Fibroblast of skin of back (primary cell): ENCODE data around the gene KLHDC10.
"Not testable (repeated sequence)": the region's sequence is repeated elsewhere in the genome, so short reads cannot be mapped to it uniquely, and the experiment has no call there.

Source experiments
- DNase-seq: peaks from one replicate; pipeline ENCODE4 v3.0.0-alpha.2; 2013

The KLHDC10 gene

DNA sequence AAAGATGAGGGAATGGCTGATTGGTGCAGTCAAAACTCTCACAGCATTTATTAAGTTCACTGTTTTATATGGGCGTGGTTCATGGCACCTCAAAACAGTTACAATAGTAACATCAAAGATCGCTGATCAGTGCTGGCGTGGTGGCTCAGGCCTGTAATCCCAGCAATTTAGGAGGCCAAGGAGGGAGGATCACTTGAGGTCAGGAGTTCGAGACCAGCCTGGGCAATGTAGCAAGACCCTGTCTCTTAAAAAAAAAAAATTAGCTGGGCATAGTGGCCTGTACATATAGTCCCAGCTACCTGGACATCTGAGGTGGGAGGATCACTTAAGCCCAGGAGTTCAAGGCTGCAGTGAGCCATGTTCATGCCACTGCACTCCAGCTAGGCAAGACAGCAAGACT, 48.5 kb downstream of the KLHDC10 start:
- DNase-seq: no peak

DNA sequence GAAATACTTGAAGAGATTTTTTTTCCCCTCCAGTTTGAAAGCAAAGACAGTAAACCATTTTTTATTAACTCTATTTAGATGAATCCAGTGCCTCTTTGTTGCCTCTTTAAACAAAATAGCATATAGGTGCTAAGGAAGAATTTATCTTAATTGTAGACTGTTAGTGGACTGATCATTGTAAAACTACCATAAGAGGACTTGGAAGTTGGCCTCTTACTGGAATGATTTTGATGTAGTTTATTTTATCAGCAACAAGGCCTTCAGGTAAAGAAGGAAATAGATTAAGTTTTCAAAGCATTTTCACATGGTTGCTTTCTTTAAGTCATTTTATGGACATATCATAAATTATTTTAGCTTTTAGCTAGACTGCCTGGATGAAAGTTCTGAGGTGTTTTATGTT, 53.2 kb downstream of the KLHDC10 start:
- DNase-seq: no peak

DNA sequence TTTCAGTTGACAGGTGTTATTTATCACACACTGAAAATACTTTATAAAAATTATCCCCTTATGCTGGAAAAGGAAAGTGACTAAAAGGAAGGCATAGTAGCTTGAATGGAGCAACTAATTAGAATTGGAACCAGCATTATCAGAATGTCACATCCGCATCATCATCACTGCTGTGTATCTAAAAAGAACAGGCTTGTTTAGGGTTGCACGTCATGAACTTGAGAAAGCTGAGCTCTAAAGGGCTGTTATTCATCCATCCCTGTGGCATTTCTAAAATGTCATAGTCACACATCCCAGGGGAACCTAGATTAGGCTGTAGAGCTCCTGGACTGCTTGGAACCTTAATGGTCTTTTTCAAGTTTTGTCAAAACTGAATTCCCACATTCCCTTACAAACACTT, 54.4 kb downstream of the KLHDC10 start:
- DNase-seq: no peak

DNA sequence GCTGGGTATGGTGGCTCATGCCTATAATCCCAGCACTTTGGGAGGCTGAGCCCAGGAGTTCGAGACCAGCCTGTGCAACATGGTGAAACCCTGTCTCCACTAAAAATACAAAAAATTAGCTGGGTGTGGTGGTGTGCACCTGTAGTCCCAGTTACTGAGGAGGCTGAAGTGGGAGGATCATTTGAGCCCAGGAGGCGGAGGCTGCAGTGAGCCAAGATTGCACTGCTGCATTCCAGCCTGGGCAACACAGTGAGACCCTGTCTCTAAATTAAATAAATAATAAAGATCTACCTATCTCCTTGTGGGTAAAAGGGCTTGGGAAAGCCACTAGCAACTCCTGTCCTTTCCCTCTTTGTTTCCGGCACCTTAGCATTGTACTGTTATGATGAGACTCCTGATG, 56.5 kb downstream of the KLHDC10 start:
- not testable (repeated sequence) for DNase-seq

DNA sequence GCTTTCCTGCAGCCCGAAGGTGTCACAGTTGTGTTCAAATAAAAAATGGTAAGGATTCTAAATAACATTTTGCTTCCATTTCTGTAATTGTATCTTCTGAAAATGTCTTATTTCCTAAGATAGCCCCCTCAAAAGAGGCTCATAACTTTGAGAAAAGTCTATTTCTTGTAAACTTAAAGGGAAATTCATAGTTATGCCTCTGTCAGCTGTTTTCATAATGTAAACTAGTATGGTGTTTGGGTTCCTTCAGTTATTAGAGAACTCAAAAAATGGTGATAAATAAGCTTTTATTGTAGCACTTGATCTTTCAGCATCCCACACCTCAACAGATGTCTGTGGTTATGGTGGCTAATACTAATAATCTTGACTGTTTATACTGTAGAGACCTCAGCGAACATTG, 57.1 kb downstream of the KLHDC10 start:
- no peak for DNase-seq

DNA sequence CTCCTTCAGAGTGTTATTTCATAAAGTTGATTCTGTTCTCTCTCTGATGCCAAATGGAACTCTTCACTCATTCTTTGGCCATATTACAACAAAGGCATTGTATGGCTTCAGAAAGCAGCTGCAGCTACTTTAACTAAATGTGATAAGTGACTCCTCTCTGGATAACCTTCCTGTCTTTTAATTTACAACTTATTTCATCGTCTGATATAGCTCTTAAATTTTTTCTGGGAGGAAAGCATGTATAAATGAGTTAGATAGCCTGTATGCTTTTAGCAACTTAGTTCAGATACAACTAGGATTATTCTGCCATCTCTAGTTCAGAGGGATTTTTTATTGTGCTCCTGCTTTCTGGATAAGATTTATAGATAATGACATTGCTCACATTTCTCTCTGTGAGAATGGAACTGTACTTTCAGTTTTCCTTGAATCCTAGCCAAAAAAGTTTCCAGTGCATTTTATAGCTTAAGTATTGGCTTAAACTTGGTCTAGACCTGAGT, 57.5 kb downstream of the KLHDC10 start:
- DNase-seq: peak; percentile 25

DNA sequence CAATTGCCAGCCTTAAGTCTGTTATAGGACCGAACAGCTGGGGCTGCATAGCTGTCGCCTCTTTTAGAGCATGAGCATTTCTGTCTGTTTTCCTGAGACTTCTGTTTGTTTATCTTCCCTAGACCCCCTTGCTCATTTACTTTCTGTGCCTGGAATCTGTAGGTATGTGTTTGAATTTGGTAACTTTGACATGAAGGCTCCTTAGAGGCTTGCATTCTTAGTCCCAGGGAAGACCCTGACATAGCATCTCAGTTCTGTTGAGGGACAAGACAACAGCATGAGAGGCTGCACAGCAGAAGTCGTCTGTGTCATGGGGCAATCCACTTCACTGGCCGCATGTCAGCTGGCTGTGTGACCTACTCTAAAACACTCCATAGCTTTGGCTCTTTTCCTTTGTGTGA, 58.7 kb downstream of the KLHDC10 start:
- DNase-seq: no peak

DNA sequence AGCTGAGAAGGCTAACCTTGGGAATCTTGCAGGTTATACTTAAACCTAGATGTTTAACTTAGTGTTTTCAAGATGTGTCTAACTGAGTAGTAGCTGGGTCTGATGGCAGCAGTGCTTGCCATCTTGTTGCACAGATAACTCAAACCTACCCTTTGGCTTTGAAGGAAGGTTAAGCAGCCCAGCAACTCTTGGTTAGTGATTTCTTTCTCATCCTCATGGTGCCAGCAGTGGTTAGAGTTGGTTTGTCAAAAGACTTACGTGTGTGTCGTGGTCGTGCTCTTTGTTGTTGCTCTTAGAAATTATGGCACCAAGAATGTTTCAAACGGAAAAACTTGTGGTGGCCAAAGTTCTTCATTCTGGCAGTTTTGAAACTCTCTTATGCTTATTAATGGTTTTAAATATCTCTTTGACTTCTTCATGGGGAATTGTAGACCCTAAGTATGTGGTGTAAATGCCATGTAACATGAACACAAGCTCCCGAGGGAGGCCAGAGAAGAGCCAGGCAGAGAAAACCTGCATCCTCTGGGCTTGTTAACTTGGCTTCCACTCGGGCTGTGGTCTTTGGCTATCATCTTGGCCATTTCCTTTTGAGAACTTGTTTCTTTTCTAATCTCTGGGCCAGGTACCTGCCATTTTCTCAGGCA, 61.0 kb downstream of the KLHDC10 start:
- no peak for DNase-seq

DNA sequence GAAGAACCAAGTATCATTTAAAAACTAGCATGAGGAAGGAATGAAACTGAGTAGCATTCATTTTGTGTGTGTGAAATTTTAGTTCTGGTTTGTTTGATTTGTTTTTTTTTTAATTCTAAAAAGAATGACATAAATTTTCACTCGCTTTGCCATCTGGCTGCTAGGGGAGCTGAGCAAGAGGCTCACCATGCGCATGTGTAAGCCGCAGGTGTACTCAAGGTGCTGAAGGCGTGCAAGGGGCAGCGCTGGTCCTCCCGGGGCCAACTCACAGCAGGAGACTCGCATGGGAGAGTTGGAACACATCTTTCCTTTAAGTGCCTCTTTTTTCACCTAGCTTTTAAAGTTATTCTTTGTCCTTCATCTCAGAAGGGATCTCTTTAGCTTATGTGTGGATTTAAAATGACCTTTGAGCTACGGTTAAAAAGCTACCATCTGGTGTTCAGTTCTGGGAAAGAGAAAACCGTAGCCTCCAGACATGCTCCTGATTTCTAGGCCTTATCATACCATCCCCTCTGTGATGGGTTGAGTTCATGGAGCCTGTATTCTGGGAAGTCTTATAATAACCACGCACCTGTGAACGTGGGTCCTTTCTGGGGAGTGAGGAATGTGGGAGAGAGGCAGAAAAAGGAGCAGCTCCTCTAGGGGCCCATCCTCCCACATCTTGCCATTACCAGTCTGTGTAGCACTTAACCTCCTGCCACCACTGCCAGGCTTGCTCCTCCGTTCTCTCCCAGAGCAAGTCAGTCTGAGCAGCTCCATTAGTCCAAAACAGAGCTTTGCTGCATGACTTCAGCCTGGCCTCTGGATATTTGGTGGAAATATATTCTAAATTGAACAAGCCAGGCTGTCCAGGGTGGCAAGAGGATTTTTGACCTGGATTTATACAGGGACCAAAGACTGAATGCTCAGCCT, 61.9 kb downstream of the KLHDC10 start:
- no peak for DNase-seq

DNA sequence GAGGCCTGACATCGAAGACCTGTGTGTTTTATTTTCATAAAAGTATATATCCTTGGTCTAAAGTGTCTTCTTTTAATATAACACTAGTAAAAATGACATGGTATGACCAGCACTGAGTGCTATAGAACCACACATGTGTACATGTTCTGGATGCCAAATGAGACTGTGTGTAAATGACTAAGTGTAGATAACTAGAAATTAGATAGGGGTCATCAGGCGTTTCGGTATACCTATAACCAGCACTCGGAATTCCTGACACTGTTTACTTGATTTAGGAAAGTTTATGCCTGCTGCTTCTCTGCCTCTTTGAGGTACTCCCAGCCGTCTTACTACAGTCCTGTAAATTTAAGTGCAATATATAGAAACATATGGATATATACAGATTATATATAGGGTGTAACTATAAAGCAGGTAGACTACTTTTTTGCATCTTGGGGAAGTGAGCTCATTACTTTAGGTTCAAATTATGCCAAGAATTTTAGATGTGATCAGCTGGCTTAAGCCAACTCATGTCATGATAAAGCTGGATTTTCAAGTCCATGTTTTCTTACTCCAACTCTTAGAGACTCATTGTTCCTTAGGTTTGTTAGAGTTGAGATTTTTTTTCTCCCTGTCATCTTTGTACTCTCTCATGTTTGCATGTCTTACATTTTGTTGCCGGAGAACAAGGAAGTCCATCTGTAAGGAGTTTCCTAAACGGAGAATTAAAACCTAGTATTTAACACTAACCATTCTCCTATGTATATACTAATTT, 62.9 kb downstream of the KLHDC10 start:
- no peak for DNase-seq

DNA sequence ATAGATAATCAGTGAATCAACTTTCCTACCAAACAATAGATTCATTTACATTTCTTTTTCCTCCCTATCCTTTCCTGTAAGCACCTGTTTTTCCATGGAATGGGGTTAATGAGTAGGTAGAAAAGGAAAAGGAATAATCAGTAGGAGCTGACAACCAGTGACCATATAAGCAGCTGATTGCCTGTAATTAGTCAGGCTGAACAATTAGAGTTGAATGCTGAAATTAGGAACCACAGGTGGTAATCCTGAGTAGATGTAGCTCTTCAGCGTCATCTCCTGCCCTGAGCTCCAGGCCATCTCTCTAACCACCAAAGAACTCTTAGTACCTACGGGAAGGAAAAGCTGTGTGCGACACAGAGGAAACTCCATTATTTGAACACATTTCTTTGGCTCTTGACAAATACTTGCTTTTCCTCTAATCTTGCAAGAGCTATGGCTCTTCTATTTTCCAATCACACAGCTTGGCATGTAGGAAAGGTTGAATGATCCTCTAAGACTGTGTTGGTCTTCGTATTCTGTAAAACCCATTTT, 63.8 kb downstream of the KLHDC10 start:
- DNase-seq: no peak

DNA sequence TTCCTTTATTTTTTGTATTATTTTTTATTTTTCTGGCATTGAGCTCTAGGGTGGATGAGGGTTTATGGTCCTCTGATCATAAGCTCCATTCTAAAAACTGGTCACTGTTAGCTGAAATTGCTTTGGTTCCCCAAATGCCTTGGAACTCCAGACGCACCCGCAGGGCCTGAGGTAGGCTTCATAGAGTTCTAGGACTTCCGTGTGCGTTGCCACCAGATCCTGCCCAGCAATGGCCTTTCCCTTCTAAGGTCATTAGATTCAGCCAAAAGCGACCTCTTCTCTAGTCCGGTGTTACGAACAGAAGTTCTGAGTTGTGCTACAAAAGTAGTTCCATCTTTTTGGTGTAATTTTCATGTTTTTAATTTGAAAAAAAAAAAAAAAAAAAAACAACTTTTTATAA, 64.4 kb downstream of the KLHDC10 start:
- no peak for DNase-seq

DNA sequence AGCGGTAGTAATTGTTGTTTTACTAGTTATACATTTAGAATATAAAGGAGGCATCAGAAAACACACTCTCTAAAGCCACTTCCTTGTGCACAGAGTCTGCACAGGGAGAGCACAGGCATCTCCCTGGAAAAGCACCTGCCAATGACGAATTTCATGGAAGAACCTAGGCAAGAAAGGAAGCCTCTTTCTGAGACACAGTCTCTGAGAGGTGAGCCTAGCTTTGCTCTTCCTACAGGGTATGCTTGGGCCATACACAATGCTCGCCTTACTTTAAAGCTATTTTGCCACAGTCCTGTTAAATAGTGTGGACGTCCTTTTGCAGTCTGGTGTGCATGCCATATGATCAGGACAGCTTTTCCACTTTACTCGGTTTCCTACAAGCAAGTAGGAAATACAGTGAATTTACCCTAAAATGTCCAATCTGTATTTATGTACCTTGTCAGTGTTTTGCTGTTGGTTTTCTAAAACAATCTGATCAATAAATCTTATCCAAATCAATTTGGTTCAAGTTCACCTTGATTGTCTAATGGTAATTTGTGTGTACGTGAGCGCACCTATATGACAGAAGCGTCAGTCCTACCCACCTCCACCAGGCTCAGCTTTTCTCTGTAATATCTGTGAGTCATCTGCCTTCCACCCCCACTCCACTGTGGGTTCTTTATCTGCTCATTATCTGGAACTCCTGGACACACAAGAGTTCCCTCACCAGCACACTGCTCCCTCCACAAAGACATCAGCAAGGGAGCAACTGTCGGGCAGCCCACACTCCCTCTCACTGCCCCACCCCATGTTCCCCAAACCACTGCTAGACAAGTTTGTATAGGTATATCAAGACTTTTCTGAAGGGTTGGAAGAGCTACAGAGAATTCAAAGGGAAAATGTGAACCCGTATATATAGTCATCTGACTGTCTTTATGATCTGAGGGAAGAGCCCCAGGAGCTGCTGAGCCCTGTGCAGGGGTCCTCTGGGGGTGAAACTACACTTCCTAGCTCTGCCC, 65.2 kb downstream of the KLHDC10 start:
- no peak for DNase-seq

DNA sequence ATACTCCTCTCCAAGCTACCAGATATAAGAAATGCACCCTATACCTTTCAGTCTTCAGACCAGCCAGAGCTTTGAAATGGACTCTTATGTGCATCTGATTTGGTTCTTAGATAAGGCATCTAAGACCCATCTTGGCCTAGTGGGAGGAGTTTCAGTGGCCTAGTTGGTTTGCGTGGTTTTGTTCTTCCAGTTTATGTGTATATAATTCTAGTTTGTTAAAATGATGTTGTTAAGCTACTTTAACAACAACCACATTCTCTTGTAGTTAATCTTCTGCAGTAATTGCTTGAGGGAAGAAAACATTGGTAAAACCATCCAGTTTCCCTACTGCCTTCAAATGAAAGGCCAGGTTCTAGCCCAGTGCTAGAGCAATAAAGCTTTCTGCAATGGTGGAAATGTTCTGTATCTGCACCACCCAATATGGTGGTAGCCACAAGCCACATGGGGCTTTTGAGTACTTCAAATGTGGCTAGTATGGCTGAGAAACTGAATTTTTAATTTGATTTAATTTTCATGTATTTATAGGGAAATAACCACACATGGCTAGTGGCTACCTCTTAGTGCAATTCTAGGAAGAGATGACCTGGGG, 66.3 kb downstream of the KLHDC10 start:
- DNase-seq: no peak

DNA sequence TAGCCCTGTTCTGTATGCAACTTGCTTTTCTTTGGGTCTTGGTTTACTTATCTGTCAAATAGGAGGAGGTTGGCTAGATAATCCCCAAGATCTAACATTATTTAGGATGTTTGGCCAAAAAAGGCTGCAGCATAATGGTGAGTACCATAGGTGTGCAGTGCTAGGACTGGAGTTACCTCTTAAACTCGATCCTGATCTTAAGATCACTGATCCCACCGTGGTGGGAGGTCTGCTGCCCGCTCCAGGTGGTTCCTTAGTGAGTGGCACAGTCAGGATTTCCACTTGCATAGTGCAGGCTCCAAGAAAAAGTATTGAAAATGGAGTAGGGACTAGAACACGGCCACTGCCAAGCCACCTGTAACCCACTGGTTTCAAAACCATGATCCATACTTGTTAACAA, 66.9 kb downstream of the KLHDC10 start:
- DNase-seq: no peak

DNA sequence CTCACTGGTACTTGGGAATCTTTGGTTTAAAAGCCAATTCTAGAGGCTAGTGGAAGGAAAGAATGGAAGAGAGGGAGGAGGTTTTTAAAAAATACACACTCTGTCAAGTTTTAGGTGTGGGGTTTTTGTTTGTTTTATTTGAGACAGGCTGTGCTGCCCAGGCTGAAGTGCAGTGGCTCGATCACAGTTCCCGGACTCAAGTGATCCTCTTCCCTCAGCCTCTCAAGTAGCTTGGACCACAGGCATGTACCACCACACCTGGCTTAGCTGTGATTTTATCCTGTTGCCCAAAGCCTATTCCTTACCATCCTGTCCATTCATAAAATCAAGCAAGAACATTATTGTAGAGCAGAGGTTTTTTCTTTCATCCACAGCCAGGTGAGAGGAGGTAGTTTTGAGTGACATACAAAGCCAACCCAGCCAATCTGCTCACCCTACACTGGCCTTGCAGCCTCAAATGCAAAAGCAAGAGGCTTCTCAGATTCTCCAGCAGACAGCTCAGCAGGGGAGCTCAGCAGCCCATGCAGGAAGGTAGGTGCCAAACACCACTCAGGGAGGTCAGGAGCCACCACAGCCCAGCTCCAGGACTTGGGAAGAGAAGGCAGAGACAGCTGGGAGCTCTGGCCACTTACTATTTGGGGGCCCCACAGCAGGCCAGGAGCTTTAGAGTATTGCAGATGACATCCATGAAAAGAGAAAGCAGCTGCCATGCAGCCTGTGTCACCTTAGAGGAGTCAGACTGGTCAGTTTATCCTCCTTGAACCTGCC, 69.0 kb downstream of the KLHDC10 start:
- no peak for DNase-seq

DNA sequence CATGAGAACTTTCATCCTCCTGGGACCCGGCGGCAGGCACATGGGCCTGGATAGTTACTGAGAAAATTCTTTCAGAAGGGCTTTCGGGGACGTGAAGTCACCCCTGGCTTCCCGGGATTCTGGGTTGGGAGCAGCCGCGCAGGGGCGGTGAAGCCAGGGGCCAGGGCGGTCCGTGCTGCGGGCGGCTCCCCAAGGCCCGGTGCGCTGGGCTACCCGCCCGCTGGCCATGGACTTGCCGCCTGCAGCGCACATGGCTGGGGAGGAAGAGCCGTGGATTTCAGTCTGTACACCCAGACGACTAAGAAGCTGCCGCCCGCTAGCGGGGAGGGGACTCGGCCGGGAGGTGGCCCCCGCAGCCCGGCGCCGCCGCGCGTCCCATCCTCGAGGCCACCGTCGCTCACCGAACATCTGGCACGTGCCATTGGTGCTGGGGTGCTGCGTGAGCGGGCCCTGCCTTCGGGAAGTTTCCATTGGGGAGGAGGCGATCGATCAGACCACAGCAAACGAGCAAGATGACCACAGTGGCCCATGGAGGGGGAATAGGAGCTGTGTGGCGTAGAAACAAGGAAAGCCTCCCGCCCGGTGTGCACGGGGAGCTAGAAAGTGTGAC, 70.3 kb downstream of the KLHDC10 start:
- DNase-seq: no peak

DNA sequence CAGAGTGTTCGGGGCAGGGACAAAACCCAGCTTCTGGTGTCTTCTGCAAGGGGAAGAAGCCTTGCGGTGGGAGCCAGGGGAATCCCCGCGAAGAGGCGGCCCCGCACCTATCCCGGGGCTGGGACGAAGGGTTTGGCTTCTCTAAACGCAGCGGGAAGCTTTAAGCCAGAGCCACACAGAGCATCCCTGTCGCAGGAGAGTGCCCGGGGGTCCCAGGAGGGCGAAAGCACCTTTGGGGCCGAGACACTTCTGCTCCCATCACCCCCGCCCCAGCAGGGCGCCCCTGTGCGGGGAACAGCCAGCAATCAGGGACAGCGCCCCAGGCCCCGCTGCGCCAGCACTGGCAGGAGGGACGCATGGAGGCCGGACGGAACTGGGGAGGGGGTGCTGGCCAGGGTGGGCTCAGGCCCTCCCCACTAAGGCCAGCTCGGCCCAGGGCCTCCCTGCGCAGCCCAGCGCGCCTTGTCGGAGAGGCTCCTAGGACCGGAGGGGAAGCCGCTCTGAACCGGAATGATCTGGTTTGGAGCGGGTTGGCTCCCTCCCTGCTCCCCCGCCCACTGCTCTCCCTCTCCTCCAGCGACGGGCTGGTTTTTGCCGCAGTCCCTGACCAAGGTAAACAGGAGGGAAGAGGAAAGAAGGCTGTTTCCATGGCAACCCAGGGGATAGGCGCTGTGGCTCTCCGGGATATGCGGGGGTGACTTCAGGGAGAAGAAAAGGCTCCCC, 71.0 kb downstream of the KLHDC10 start:
- peak; percentile 68 for DNase-seq
